Panc1 (cell line): Measurements from ENCODE around the gene QRICH2. TPM values are rescaled to one million over a fixed set of nuclear protein-coding genes. Genes with fewer than 3 reads are reported as not detected.

Experiments used
- ATAC-seq: fragments of 200-7000 bp; cut with Tn5 transposase; 2 replicates; pipeline ENCODE4 v1.9.1; 2020; ENCODE audit warnings: mild to moderate bottlenecking, moderate library complexity
- BruUV-seq: library from RNA; stranded (reverse); fragments of 400-500 nt; replicated peaks from 2 replicates; lab custom pipeline; 2021; lab: Mats Ljungman, UMichigan
- CTCF ChIA-PET: fragments of 300-600 bp; sonication (Branson Sonifier 250); formaldehyde crosslinking; loops from one replicate; lab custom pipeline; 2022; ENCODE audit warnings: antibody characterized with exemption; lab: Charles Lee
- POLR2A ChIA-PET: fragments of 300-600 bp; sonication (Branson Sonifier 250); formaldehyde crosslinking; loops from one replicate; lab custom pipeline; 2022; ENCODE audit warnings: antibody characterized with exemption; lab: Charles Lee
- DNase-seq: peaks from one replicate; pipeline ENCODE4 v3.0.0-alpha.2; 2010; ENCODE audit warnings: low read depth, low spot score
- H3K27ac ChIP-seq: 2 replicates; pipeline ENCODE4 v1.5.1; 2011; ENCODE audit warnings: mild to moderate bottlenecking, low read length, inconsistent platforms
- H3K27me3 ChIP-seq: fragments of 200-500 bp; sonication (Bioruptor generic); 2 replicates; pipeline ENCODE4 v1.6.0; 2014; ENCODE audit warnings: low read length, inconsistent platforms; ENCODE audit not compliant: control insufficient read depth, insufficient read depth
- H3K36me3 ChIP-seq: fragments of 200-500 bp; sonication (Bioruptor generic); 2 replicates; pipeline ENCODE4 v1.5.1; 2014; ENCODE audit warnings: inconsistent platforms, mild to moderate bottlenecking, low read length, moderate library complexity; ENCODE audit not compliant: control insufficient read depth, insufficient read depth
- H3K4me1 ChIP-seq: 2 replicates; pipeline ENCODE4 v1.5.1; 2011; ENCODE audit warnings: inconsistent platforms, mild to moderate bottlenecking, low read length, moderate library complexity; ENCODE audit not compliant: control insufficient read depth, insufficient read depth
- H3K4me3 ChIP-seq, 2 experiments: 2 replicates each; pipeline ENCODE4 v1.5.1; 2011 to 2012; ENCODE audit warnings: low read depth in 2 of 2, low read length in 2 of 2, mild to moderate bottlenecking in 2 of 2, inconsistent platforms in 1 of 2, moderate library complexity in 1 of 2
- H3K9me3 ChIP-seq: fragments of 200-500 bp; sonication (Bioruptor generic); 2 replicates; pipeline ENCODE4 v1.5.1; 2014; ENCODE audit warnings: low read depth, mild to moderate bottlenecking, inconsistent platforms, low read length, moderate library complexity; ENCODE audit not compliant: control insufficient read depth, insufficient read depth
- POLR2AphosphoS5 ChIP-seq: IDR thresholded peaks from 2 replicates; pipeline ENCODE4 v1.6.1; 2012; ENCODE audit warnings: mild to moderate bottlenecking, low read depth, low read length, moderate library complexity
- SIN3A ChIP-seq: IDR thresholded peaks from 2 replicates; pipeline ENCODE4 v1.6.1; 2012; ENCODE audit warnings: low read depth, mild to moderate bottlenecking, low read length, moderate library complexity, borderline replicate concordance; ENCODE audit not compliant: insufficient read depth
- TCF7L2 ChIP-seq: IDR thresholded peaks from 2 replicates; pipeline ENCODE4 v1.6.1; 2011; ENCODE audit warnings: mild to moderate bottlenecking, low read depth, low read length, inconsistent platforms
- in situ Hi-C: cut with HindIII; loops from 2 replicates; pipeline ENCODE4 v1.10.0; 2016; ENCODE audit warnings: low sequenced_read_pairs, low pct_unique_long_range_greater_than_20kb
- intact Hi-C: fragments of 100-400 bp; cut with micrococcal nuclease; formaldehyde crosslinking; loops from one replicate; pipeline ENCODE4 v1.10.0; 2022; ENCODE audit not compliant: unreplicated experiment
- total RNA-seq: library from RNA; stranded (reverse); gene quantifications from one replicate; pipeline ENCODE4 v1.2.1, GENCODE V29; 2021; ENCODE audit not compliant: unreplicated experiment
- TF ChIP-seq, protein P1 (sequence below), 2 experiments: IDR thresholded peaks; 2 replicates each; pipeline ENCODE4 v1.6.1; 2011 to 2012; ENCODE audit warnings: low read depth in 2 of 2, control low read depth in 1 of 2, low read length in 1 of 2, mild to moderate bottlenecking in 1 of 2, moderate library complexity in 1 of 2; ENCODE audit not compliant: insufficient read depth in 1 of 2
- TF ChIP-seq, protein P2 (sequence below): fragments of 450-650 bp; IDR thresholded peaks from 2 replicates; pipeline ENCODE4 v1.5.1; 2017; ENCODE audit warnings: mild to moderate bottlenecking

QRICH2 gene
- total RNA-seq, 1 experiment from 2014 or later: 0.92 TPM

DNA sequence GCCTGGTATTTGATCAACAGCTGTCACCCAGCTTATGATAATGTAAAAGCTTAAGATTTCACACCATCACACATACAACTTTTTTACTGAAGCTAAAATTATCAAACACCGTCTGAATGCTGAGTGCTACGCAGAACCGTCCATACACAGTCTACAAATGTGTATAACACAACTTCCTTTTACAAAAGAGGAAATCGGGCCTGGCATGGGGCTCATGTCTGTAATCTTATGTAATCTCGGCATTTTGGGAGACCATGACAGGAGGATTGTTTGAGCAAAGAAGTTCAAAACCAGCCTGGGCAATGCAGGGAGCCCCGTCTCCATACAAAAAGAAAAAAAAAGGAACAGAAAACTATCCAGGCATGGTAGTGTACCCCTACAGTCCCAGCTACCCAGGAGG, 19.6 kb upstream of the QRICH2 start:
- no peak for ATAC-seq
- ChIA-PET CTCF (interaction anchor here (0.5 to 0.6 kb wide), 2 partner anchors 38 to 200 kb away, joined by 3 to 4 read pairs; no protein-coding TSS in a partner anchor), POLR2A (interaction anchor here (0.6 kb wide), 1 partner anchor 144 kb away, joined by 7 read pairs; no protein-coding TSS in a partner anchor)
- intact Hi-C loops (no loop called here), in situ Hi-C loops (no loop called here)
- DNase-seq: no peak
- Histone ChIP-seq H3K27ac (no peak overlapping the region), H3K27me3 (no peaks in the 10 kb centered on the region), H3K36me3 (peaks cover 15% of the 10 kb centered on the region), H3K4me1 (no peaks in the 10 kb centered on the region), H3K9me3 (no peaks in the 10 kb centered on the region), H3K4me3 (no peak overlapping the region)
- BruUV-seq: no TSS peak
- no peak for TF ChIP-seq SIN3A
- no peak for TF ChIP-seq TCF7L2
- TF ChIP-seq, protein P1, sequence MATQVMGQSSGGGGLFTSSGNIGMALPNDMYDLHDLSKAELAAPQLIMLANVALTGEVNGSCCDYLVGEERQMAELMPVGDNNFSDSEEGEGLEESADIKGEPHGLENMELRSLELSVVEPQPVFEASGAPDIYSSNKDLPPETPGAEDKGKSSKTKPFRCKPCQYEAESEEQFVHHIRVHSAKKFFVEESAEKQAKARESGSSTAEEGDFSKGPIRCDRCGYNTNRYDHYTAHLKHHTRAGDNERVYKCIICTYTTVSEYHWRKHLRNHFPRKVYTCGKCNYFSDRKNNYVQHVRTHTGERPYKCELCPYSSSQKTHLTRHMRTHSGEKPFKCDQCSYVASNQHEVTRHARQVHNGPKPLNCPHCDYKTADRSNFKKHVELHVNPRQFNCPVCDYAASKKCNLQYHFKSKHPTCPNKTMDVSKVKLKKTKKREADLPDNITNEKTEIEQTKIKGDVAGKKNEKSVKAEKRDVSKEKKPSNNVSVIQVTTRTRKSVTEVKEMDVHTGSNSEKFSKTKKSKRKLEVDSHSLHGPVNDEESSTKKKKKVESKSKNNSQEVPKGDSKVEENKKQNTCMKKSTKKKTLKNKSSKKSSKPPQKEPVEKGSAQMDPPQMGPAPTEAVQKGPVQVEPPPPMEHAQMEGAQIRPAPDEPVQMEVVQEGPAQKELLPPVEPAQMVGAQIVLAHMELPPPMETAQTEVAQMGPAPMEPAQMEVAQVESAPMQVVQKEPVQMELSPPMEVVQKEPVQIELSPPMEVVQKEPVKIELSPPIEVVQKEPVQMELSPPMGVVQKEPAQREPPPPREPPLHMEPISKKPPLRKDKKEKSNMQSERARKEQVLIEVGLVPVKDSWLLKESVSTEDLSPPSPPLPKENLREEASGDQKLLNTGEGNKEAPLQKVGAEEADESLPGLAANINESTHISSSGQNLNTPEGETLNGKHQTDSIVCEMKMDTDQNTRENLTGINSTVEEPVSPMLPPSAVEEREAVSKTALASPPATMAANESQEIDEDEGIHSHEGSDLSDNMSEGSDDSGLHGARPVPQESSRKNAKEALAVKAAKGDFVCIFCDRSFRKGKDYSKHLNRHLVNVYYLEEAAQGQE (IDR thresholded peaks at IDR 0.05; ENCODE audit: insufficient read depth in 1 of 2, low read depth in 2 of 2, low read length in 1 of 2): no peak
- TF ChIP-seq, protein P2, sequence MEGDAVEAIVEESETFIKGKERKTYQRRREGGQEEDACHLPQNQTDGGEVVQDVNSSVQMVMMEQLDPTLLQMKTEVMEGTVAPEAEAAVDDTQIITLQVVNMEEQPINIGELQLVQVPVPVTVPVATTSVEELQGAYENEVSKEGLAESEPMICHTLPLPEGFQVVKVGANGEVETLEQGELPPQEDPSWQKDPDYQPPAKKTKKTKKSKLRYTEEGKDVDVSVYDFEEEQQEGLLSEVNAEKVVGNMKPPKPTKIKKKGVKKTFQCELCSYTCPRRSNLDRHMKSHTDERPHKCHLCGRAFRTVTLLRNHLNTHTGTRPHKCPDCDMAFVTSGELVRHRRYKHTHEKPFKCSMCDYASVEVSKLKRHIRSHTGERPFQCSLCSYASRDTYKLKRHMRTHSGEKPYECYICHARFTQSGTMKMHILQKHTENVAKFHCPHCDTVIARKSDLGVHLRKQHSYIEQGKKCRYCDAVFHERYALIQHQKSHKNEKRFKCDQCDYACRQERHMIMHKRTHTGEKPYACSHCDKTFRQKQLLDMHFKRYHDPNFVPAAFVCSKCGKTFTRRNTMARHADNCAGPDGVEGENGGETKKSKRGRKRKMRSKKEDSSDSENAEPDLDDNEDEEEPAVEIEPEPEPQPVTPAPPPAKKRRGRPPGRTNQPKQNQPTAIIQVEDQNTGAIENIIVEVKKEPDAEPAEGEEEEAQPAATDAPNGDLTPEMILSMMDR: no peak
- TF ChIP-seq POLR2AphosphoS5: no peak

DNA sequence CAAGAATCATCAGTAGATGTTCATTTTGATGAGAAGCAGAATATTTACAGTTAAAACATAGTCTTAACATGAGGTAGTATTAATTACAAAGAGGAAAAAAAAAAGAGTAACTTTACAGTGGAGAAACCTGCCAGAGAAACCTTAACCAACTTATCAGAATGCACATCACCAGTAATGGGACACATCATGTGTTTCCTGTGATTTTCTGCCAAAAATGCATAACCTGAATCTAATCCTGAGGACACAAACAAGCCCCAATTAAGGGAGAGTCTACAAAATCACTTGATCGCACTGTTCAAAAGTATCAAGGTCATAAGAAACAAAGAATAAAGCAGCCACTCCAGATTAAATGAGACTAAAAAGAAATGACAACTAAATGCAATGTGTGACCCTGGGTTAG, 18.2 kb upstream of the QRICH2 start:
- no peaks in the 10 kb centered on the region for H3K27me3 ChIP-seq
- H3K36me3 ChIP-seq: peaks cover 15% of the 10 kb centered on the region
- TF ChIP-seq POLR2AphosphoS5: no peak
- TF ChIP-seq, protein P2: no peak
- TF ChIP-seq SIN3A: no peak
- TF ChIP-seq TCF7L2: no peak
- TF ChIP-seq, protein P1 (IDR thresholded peaks at IDR 0.05; ENCODE audit: insufficient read depth in 1 of 2, low read depth in 2 of 2, low read length in 1 of 2): no peak
- H3K27ac ChIP-seq: no peak overlapping the region
- ChIA-PET CTCF (interaction anchor here (0.5 kb wide), 1 partner anchor 99 kb away, joined by 9 read pairs; no protein-coding TSS in a partner anchor), POLR2A (interaction anchor here (0.6 kb wide), 1 partner anchor 932 kb away, joined by 11 read pairs; no protein-coding TSS in a partner anchor)
- no peak for ATAC-seq
- BruUV-seq: TSS peak; percentile 43
- intact Hi-C loops: no loop called here
- H3K4me3 ChIP-seq: no peak overlapping the region
- in situ Hi-C loops: no loop called here
- H3K4me1 ChIP-seq: no peaks in the 10 kb centered on the region
- DNase-seq: no peak
- H3K9me3 ChIP-seq: no peaks in the 10 kb centered on the region
